Activated CD4-positive, CD25-positive, alpha-beta regulatory T cell (primary cell): ENCODE data around the gene UBE2D4.
"Not testable (repeated sequence)": the region's sequence is repeated elsewhere in the genome, so short reads cannot be mapped to it uniquely, and the experiment has no call there.

Source experiments
- DNase-seq, 4 experiments: peaks; one replicate each; lab custom pipeline; 2025; lab: John Stamatoyannopoulos, UW

UBE2D4 gene

DNA sequence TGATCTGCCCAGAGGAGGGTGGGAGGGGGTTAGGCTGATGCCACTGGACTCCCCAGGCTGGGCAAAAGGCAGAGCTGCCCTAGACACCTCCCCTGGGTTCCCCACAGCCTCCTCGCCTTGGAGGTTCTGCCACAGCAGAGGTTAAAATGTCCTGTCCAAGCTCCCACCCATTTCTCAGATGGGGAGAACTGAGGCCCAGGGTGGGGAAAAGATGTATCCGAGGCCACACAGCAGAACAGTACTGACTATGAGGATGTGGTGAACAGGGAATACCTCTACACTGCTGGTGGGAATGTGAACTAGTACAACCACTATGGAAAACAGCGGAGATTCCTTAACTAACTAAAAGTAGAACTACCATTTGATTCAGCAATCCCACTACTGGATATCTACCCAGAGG is 40.2 kb downstream of the UBE2D4 start:
- not testable (repeated sequence) for DNase-seq

DNA sequence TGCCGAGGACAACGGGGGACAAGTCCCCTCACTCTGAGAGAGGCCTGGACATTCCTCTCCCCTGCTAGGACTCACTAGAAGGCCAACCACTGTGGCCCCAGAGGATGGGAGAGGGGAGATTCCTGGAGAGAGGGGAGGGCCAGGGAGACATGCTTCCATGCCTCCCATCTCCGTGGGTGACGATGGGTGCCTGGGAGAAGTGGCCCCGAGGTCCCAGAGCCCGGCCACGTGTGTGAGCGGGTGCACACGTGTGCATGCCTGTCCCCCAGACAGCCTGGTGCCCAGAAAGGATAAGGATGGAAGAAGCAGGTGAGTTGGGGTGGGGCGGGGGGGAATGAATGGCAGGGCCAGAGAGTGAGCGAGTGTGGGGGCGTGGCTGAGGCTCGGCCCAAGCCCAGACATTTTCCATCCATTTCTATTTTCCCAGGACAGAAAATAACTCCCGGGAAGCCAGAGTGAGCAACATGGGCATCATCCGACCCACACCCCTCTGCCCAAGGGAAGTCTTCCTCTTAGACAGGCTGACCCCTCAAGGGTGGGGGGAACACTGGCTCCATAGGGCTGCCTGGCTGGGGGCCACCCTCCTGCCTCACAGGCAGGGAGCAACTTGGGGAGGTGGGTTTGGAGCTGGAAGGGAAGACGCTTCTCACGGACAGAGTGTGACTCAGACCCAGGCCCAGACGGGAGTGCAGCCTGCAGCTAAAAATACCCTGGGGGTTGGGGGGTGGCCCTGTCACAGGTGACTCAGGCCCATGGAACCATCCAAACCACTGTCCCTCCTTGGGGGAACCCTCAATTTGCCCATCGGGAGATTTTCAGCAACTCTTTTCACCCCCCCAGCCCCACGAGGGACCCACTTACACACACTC is 42.2 kb downstream of the UBE2D4 start:
- DNase-seq: not testable (repeated sequence)

DNA sequence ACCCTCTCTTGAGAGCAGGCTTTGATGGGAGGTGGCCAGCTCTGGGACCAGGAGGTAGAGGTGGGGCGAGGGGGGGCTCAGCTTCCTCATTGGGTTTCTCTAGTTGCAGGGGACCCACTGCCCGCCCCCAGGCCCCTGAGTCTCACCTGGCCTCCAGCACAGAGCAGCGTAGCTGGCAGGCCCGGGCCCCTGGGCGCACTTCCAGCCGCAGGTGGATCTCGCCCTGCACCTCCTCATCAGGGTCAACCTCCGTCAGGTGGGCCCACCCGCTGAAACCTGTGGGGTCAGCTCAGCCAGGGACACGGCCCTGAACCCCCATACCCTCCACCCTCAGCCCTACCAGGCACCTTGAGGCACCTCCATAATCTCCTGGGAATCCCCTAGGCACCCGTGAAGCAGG is 43.4 kb downstream of the UBE2D4 start:
- DNase-seq: not testable (repeated sequence)

DNA sequence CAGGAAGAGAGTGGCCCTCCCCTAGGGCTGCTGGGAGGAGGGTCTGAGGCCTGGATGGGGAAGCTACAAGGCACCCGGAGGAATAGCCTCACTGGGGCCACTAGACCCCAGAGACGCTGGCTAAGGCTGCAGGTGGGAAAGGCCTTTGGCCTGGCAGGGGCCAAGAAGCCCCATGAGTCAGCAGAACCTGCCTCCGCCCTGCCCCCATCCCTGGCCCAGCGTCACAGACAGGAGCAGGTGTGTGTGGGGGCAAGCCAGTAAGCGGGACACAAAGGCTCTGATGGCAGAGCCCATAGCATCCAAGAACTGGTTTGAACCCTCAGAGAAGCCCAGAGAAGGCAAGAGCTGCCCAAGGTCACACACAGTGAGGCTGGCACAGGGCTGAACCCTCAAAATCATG is 44.5 kb downstream of the UBE2D4 start:
- DNase-seq: not testable (repeated sequence)

DNA sequence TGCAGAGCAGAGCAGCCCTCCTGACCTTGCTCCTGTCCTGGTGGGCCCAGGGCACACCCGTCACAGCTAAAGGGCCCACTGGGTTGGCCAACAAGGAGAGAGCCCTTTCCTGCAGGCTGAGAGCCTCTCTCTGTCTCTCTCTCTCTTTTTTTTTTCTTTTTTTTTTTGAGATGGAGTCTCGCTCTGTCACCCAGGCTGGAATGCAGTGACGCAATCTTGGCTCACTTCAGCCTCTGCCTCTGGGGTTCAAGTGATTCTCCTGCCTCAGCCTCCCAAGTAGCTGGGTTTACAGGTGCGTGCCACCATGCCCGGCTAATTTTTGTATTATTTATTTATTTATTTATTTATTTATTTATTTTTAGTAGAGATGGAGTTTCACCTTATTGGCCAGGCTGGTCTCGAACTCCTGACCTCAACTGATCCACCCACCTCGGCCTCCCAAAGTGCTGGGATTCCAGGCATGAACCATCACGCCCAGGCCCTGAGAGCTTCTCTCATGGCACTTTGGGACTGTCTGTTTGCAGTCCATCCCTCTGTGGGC is 47.9 kb downstream of the UBE2D4 start:
- not testable (repeated sequence) for DNase-seq

DNA sequence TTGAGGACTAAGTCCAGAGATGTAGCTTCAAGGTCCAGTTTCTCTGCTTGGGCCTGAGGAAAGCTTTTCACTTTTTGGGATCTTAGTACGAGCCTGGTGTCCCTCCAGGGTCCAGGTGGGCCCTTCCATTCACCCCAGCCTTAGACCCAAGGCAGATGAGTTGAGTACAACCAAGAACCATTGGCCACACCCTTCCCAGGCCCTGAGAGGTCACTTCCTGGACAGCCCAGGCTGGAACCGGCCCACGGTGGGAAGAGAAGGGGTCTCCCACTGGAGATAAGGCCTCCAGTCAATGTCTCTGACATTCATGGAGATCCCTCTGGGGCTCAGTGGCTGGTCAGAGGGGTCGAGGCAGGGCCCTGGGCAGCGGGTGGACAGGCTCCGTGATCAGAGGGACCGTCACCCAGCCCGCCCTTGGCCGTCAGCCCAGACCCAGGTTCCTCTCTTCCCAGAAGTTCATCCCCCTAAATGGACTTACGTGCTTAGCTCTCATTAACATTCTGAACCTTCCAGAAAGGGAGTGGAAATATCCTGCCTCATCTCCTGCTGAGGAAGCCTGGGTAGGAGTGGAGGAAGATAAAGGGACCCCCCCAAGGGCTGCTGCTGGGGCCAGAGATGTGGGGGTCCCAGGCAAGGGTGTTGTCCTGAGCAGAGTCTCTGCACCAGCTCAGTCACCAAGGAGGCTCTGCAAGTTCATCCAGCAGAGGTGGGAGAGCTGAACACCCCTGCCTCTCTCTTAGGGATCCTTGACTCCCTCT is 48.7 kb downstream of the UBE2D4 start:
- DNase-seq: not testable (repeated sequence)

DNA sequence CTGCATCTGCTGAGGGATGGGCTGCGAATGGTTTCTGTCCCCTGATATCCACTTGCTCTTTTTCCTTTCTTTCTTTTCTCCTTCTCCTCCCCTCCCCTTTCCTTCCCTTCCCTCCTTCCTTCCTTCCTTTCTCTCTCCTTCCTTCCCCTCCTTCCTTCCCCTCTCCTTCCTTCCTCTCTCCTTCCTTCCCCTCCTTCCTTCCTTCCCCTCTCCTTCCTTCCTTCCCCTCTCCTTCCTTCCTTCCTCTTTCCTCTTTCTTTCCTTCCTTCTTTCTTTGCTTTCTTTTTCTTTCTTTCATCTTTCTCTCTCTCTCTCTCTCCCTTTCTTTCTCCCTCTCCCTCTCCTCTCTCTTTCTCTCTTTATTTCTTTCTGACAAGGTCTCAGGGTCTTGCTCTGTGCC is 51.3 kb downstream of the UBE2D4 start:
- no peak for DNase-seq

DNA sequence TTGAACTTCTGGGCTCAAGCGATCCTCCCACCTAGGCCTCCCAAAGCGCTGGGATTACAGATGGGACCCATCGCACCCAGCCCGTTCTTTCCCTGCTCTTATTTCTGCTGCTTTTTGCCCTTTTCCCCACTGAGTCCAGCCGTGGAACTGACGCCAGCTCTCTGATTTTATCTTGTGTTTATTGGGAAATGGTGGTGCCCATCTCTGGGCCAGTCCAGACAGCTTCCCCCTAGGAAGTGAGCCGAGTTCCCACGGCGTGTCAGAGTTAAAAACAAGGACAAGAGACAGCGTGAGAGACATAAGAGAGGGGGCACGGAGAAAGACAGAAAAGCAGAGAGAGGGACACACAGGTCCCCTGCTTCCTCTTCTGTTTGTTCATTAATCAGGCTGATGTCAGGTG is 51.9 kb downstream of the UBE2D4 start:
- not testable (repeated sequence) for DNase-seq

DNA sequence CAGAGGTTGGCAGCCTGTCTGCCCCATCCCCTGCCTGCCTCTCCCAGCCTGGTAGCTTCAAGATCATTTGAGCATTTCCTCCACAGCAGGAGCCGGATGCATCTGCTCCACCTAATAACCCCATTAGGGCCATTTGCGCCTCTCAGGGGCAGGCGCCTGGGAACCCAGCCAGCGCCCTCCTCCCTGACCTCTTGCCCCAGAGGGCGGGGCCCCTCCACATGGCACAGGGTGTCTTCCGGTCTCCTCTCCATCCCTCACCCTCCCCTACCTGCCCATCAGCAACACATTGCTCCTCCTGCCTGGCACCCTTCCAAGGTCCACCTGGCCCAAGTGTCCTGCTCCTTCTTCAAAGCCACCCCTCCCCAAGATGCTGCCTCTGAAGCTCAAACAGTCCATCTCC is 56.6 kb downstream of the UBE2D4 start:
- not testable (repeated sequence) for DNase-seq

DNA sequence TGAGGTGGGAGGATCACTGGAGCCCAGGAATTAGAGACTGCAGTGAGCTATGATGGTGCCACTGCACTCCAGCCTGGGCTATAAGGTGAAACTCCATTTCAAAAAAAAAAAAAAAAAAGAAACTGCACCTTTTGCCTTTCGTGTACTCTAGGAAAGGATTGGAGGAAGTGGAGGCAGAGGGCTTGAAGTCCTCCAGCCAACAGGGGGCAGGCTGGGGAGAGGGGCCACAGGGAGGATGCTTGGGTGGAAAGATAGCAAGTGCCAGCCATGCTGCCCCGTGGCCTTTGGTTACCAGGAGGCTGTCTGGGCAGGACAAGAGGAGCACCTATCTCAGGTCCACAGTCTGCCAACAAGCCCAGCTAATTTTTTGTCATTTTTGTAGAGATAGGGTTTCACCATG is 57.5 kb downstream of the UBE2D4 start:
- not testable (repeated sequence) for DNase-seq

DNA sequence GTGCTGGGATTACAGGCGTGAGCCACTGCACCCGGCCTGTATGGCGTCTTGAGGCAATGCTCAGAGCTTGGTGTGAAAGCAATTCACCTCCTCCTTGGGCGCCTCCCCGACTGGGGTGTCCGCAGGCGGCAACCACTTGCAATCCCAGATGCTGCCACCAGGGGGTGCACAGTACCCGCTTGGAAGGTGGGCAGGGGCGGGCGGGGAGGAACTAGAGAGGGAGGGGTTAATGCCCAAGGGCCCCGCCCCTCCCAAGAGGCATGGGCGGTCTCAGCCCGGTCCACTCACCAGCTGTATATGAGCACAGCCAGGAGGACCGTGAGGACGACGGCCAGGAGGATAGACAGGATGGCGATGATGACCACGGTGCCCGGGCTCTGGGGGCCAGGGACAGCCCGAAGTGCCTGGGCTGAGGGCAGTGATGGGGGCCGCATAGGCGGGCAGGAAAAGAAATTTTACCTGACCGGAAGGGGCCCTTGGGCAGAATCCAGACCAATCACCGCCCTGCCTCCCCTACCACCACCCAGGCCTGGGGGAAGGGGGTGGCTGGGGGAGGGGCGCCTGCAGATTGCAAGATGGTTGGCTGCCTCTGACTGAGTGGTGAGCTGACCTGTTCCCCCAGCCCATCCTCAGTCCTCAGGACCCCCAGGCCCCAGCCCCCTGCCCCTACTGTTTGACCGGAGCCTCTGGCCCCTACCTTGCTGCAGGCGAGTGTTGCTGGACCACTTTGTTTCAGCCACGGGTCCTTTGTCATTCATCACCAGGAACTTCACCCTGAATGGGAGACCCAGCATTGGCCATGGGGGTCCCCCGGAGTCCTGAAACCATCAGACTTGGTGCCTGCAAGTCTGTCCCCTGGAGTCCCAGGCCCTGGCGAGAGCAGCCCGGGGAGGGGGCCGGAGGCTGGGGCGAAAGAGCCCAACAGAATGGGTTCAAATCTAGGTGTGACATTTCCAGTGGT is 59.9 kb downstream of the UBE2D4 start:
- peak; percentile 60 to 88 (median 72) for DNase-seq

DNA sequence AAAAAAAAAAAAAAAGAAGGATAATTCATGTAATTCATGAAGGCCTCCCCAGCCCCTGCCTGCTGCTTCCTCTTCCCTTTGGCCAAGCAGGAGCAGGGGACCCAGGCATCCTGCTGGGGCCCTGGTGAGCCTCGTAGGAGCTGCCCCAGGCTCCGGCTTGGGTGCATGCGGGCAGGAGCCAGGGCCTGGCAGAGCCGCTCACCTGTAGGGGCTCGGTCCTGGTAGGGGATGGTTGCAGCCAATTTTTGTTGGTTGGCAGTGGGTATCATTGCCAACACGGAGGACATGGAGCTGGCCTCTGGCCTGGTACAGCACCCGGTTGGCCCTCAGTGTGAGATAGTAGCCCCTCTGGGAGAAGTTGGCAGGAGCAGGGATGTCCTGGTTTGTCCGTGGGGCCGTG is 61.2 kb downstream of the UBE2D4 start:
- not testable (repeated sequence) for DNase-seq

DNA sequence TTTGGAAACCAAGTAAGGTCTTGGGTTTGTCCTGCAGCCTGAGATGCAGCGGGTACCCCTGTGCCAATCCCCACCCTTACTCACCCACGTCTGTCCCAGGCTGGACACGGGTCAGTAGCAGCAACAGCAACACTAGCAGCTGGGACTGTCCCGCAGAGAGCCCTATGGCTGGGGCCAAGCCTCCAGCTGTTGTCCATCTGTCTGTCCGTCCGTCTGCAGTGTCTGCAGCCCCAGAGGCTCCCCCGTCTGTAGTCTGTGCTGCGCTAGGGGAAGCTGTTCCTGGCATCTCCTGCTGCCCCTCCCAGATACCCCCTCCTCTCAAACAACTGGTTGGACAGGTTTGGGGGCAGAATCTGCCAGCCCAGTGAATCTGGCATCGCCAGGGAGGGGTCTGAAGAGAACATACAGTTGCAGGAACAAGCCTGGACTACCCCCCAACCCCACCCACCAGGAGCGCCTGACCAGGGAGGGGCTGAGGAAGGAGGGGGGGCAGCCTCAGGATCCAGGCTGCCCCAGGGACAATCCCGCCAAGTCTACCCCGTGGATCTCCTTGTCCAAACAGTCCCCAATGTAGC is 63.9 kb downstream of the UBE2D4 start:
- not testable (repeated sequence) for DNase-seq

DNA sequence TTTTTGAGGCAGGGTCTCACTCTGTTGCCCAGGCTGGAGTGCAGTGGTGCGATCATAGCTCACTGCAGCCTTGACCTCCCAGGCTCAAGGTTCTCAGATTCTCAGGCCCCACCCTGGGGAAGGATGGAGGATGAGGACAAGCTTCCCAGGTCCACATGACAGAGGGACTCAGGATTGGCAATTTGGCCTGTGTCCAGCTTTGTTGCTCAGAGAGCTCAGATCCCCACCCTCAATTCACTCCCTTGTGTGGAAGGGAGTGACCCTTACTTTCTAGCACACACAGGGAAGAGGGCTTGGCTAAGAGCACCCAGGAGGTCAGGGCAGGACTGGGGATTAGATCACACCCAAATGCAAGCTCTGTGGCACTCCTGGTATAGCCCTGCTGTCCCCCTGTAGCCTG is 64.6 kb downstream of the UBE2D4 start:
- DNase-seq: not testable (repeated sequence)

DNA sequence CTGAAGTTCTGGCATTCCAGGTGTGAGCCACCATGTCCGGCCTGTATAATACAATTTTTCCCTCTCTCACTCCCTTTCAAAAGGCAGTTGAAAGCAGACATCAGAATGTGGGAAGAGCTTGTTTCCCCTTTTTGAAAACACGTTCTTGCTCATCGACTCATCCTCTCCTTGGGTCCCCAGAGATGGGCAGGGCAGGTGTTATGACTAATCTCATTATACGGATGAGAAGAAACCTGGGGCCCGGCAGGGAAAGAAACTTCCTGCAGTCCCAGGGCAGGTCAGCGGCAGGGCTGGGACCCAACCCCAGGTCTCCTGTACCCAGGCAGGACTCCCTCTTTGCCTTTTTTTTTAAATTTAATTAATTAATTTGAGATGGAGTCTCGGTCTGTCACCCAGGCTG is 66.7 kb downstream of the UBE2D4 start:
- not testable (repeated sequence) for DNase-seq

DNA sequence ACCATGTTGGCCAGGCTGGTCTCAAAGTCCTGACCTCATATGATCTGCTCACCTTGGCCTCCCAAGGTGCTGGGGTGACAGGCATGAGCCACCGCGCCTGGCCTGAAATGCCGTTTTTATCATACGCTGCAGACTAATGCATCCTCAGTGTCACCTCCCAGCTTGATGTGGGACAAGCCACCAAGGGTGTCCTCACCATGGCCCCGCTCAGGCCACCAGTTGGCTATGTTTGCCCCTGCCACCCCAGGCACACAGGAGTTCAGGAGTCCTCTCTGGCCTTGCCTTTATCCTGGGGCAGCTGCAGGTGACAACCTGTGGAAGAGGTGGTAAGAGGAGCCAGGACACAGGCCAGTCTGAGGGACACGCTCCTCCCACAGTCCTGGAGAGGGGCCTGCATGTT is 68.4 kb downstream of the UBE2D4 start:
- DNase-seq: not testable (repeated sequence)

DNA sequence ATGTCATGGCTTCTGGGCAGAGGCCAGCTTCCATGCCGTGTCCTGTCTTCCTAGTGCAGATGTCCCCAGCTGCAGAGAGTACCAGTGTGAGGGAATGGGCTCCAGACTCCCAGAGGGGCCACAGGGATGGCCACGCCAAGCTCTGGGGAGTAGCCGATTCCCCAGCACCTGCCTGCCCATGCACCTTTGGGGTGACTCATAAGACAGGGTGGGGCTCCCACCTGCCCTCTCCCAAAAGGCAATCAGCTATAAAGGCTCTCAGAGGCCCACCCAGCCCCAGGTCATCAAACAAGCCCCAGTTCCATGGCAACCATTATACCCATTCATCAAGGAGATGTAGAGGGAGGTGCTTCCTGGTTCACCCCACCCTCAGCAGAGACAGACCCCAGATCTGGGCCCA is 71.3 kb downstream of the UBE2D4 start, which contains the start of gene SPDYE1:
SPDYE1 (plus strand) TSS at position 366 of the 400 bp plus-strand sequence. CDS start 2,053 bp downstream, outside the sequence.
- DNase-seq: not testable (repeated sequence)
